Measurements from ENCODE around the gene IRF5.
"Not testable (repeated sequence)": the region's sequence is repeated elsewhere in the genome, so short reads cannot be mapped to it uniquely, and the experiment has no call there.

IRF5 gene

DNA sequence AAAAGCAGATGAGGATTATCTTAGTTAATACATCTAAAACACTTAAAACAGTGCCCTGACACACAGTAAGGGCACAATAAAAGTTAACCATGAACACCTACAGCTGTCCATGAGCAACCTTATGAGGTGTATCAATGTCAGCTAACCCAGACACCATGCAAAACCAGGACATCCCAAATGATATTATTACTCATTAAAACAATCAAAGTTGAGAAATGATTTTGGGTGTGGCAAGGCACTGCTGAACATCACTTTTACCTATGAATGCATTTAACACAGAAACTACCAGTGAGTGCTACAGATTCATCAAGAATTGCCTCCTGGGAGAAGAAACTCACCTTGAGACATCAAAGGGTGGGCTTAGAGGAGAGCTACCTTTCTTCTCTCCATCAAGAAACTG, 18.3 kb downstream of the IRF5 start:
- no peak for DNase-seq (ENCODE audit: low read depth in 3 of 3, low spot score in 1 of 3)

DNA sequence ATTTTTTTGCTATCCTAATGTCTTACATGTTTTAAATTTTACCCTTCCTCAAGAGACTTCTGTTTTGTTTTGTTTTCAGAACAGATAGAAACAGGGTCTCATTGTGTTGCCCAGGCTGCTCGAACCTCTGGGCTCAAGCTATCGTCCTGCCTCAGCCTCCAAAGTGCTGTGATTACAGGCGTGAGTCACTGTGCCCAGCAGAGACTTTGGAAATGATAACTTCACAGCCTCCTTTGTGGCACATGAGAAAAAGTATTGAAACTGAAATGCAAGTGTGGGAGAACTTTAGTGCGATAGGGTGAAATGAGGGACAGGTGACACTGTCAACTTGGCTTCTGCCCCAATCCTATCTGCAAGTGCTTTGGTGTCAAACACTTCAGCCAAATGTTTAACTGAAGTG, 21.6 kb downstream of the IRF5 start:
- DNase-seq (ENCODE audit: low read depth in 3 of 3, low spot score in 1 of 3): no peak

GRCh38 chr7:128961030-128961659, 23.4 kb downstream of the IRF5 start:
- DNase-seq (ENCODE audit: low read depth in 3 of 3, low spot score in 1 of 3): no peak

DNA sequence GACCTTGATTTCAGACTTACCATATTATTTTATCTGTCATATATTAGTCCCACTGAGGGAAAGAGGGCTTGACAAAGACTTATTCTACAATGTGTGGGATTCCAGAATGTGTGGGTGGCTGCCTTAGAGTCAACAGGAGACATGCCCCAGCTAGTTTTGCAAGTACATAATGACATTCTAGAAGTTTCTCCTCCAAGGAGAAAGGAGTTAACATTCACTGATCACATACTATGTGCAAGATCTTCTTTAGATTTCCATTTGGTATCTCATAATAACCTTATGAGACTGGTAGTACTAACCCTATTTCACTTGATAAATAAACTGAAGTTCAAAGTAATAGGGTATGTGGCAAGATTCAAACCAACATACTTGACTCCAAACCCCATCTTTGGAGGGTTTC, 25.2 kb downstream of the IRF5 start:
- DNase-seq (ENCODE audit: low read depth in 3 of 3, low spot score in 1 of 3): no peak

- DNase-seq (ENCODE audit: low read depth in 3 of 3, low spot score in 1 of 3): no peak
These were observed 25.6 kb downstream of the IRF5 start for GRCh38 chr7:128963327-128963757.

DNA sequence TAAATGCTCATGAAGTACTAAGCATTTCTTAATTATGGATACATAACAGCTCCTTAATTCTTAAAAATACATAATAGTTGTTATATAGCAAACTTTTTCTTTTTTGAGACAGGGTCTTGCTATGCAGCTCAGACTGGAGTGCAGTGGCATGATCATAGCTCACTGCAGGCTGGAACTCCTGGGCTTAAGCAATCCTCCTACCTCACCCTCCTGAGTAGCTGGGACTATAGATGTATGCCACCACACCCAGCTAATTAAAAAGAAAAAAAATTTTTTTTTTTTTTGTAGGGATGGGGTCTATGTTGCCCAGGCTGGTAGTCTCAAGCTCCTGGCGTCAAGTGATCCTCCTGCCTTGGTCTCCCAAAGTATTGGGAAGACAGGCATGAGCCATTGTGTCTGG, 30.9 kb downstream of the IRF5 start:
- DNase-seq (ENCODE audit: low read depth in 3 of 3, low spot score in 1 of 3): no peak

DNA sequence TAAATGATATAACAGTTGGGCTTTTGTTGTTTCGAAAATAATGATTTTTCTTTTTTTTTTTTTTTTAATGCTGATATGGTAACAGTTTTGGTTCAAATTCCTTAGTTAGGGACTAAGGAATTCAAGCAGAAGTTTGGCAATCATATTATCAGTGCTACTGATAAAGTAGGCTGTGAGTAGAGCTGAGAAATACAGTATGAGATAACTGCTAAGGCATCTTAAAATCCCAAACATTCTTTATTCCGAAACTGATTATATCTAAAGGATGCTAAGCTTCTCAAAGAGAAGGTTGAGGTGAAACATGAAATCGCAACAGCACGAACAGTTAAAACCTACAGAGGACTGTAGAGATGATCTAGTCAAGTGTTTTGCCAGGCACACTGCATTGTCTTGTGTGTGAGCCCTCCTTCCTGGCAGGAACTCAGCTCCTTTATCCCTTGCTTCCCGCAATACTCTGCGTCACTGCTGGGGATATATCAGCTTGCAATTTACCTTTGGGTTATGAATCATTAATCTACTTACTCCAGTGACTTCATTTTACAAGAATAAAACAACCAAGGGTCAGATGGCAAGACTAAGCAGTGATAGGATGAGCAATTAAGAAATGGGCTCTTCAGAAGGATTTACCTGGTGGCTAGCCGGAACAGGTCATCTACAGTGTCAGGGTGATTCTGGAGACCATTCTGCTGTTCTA, 36.7 kb downstream of the IRF5 start:
- DNase-seq (ENCODE audit: low read depth in 3 of 3, low spot score in 1 of 3): no peak

GRCh38 chr7:128982105-128982504, 44.4 kb downstream of the IRF5 start:
- DNase-seq (ENCODE audit: low read depth in 3 of 3, low spot score in 1 of 3): no peak

GRCh38 chr7:128985660-128986059, 47.9 kb downstream of the IRF5 start:
- no peak for DNase-seq (ENCODE audit: low read depth in 3 of 3, low spot score in 1 of 3)

DNA sequence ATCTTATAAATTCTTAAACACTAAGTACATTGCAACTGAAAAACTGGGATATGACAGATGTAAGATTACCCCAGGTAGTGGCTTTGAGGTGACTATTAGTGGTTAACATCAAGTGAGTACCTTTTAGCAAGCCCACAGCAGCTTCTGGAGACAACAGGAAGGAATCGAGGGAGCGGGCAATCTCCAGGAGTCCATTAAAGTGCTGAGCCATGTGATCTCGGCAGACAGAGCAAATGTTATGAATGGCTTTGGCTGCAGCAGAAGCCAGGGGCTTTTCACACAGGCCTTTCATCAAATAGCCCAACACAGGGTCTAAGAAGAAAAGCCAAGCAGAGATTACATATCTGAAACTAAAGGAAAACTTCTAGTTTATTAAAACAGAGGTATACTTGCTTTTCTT, 48.9 kb downstream of the IRF5 start:
- DNase-seq (ENCODE audit: low read depth in 3 of 3, low spot score in 1 of 3): no peak

- DNase-seq (ENCODE audit: low read depth in 3 of 3, low spot score in 1 of 3): no peak
These were observed 50.6 kb downstream of the IRF5 start for GRCh38 chr7:128988372-128988771.

- DNase-seq (ENCODE audit: low read depth in 3 of 3, low spot score in 1 of 3): no peak
These were observed 52.2 kb downstream of the IRF5 start for GRCh38 chr7:128989961-128990360.

GRCh38 chr7:128993419-128993818, 55.7 kb downstream of the IRF5 start:
- no peak for DNase-seq (ENCODE audit: low read depth in 3 of 3, low spot score in 1 of 3)

DNA sequence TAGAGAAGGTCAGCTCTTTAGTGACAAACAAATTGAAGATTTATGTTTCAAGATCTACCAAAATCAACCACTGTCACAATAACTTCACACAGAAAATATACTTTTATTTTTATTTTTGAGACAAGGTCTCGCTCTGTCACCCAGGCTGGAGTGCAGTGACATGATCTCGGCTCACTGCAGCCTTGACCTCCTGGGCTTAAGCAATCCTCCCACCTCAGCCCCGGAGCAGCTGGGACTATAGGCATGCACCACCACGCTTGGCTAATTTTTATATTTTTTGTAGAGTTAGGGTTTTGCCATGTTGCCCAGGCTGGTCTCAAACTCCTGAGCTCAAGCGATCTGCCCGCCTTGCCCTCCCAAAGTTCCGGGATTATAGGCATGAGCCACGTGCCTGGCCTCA, 56.8 kb downstream of the IRF5 start:
- not testable (repeated sequence) for DNase-seq (ENCODE audit: low read depth in 3 of 3, low spot score in 1 of 3)

- DNase-seq (ENCODE audit: low read depth in 3 of 3, low spot score in 1 of 3): no peak
These were observed 59.5 kb downstream of the IRF5 start for GRCh38 chr7:128997181-128997580.

Measured in stimulated activated CD4-positive, alpha-beta T cell treated with anti-CD3 and anti-CD28 coated beads, TNF-alpha, amount 100 ng/mL, for 1 hour (primary cell).